ENCODE measurements around the gene CCDC137. TPM values are rescaled to one million over a fixed set of nuclear protein-coding genes. Genes with fewer than 3 reads are reported as not detected.

Gene CCDC137
- total and polyA plus RNA-seq, 2 of the 13 experiments (the other 11 are each of a cell fraction or from before 2014, with no cell fraction given) = 14.6 to 39.1 TPM

DNA sequence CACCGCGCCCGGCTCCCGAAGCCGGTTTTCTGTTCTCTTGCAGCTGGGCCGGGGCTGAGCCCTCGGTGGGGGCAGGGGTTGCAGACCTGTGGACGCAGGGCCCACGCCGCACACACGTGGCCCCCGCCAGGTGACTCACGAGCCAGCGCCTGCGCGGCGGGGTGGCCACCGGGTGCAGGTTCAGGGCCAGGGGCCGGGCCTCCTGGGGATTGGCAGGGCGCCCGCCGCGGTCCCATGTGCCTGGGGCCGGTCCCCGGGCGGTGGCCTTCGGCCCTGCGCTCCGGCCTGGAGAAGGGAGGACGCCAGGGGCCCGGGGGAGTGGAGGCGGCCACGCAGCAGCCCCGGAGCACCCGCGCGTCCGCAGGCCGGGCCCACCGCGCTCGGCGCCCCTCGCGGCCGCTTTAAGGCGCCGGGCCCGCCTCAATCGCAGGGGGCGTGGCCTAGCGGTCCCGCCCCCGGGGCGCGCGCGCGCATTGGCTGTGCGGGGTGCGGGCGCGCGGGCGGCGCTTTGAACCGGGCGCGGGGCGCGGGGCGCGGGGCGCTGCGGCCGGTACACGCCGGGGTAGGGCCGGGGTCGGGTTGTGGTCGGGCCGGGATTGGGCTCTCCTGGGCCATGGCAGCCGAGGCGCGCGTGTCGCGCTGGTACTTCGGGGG is 45.4 kb downstream of the CCDC137 start, which contains the start of gene SLC25A10 (continued):
- TF ChIP-seq RBFOX2 (IDR thresholded peaks at IDR 0.05; ENCODE audit: low read depth, low read length) = peak; percentile 78
- TF ChIP-seq ZNF337 (CRISPR knock-in tag; IDR thresholded peaks at IDR 0.05; ENCODE audit: borderline replicate concordance, low read depth) = 0 out of 2 replicates have a peak, but pooled peaks have one; percentile 63
- TF ChIP-seq ZMAT3 (CRISPR knock-in tag; conservative IDR thresholded peaks at IDR 0.05) = peak; percentile 100
- TF ChIP-seq GABPA (IDR thresholded peaks at IDR 0.05; ENCODE audit: low read depth, low read length) = no peak
- TF ChIP-seq GABPA (CRISPR knock-in tag; IDR thresholded peaks at IDR 0.05; ENCODE audit: low read depth) = no peak
- peak in 1 of 2 experiments; percentile 99; a peak in 2 of 4 replicates for TF ChIP-seq KLF16 (CRISPR knock-in tag; IDR thresholded peaks at IDR 0.05)
- TF ChIP-seq, protein P1, sequence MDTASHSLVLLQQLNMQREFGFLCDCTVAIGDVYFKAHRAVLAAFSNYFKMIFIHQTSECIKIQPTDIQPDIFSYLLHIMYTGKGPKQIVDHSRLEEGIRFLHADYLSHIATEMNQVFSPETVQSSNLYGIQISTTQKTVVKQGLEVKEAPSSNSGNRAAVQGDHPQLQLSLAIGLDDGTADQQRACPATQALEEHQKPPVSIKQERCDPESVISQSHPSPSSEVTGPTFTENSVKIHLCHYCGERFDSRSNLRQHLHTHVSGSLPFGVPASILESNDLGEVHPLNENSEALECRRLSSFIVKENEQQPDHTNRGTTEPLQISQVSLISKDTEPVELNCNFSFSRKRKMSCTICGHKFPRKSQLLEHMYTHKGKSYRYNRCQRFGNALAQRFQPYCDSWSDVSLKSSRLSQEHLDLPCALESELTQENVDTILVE (CRISPR knock-in tag; IDR thresholded peaks at IDR 0.05) = peak; percentile 99
- peak; percentile 94; the same call in 1 of the 2 replicates for TF ChIP-seq THYN1 (CRISPR knock-in tag; IDR thresholded peaks at IDR 0.05; ENCODE audit: borderline replicate concordance, low read depth)
- TF ChIP-seq, protein P2, sequence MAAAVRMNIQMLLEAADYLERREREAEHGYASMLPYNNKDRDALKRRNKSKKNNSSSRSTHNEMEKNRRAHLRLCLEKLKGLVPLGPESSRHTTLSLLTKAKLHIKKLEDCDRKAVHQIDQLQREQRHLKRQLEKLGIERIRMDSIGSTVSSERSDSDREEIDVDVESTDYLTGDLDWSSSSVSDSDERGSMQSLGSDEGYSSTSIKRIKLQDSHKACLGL (CRISPR knock-in tag; IDR thresholded peaks at IDR 0.05) = peak; percentile 99
- TF ChIP-seq GTF2F1 (IDR thresholded peaks at IDR 0.05; ENCODE audit: low read length) = no peak
- TF ChIP-seq EEA1 (CRISPR knock-in tag; IDR thresholded peaks at IDR 0.05; ENCODE audit: borderline replicate concordance) = peak; percentile 97; the same call in 1 of the 2 replicates
- TF ChIP-seq, protein P3, sequence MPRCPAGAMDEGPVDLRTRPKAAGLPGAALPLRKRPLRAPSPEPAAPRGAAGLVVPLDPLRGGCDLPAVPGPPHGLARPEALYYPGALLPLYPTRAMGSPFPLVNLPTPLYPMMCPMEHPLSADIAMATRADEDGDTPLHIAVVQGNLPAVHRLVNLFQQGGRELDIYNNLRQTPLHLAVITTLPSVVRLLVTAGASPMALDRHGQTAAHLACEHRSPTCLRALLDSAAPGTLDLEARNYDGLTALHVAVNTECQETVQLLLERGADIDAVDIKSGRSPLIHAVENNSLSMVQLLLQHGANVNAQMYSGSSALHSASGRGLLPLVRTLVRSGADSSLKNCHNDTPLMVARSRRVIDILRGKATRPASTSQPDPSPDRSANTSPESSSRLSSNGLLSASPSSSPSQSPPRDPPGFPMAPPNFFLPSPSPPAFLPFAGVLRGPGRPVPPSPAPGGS (CRISPR knock-in tag; IDR thresholded peaks at IDR 0.05) = peak; percentile 99
- peak; percentile 99 for TF ChIP-seq ZNF749 (CRISPR knock-in tag; IDR thresholded peaks at IDR 0.05; ENCODE audit: borderline replicate concordance)
- peak; percentile 21 for TF ChIP-seq RBM39 (IDR thresholded peaks at IDR 0.05; ENCODE audit: low read depth, low read length, poor library complexity, severe bottlenecking)
- TF ChIP-seq, protein P4, sequence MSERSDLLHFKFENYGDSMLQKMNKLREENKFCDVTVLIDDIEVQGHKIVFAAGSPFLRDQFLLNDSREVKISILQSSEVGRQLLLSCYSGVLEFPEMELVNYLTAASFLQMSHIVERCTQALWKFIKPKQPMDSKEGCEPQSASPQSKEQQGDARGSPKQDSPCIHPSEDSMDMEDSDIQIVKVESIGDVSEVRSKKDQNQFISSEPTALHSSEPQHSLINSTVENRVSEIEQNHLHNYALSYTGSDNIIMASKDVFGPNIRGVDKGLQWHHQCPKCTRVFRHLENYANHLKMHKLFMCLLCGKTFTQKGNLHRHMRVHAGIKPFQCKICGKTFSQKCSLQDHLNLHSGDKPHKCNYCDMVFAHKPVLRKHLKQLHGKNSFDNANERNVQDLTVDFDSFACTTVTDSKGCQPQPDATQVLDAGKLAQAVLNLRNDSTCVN (CRISPR knock-in tag; IDR thresholded peaks at IDR 0.05; ENCODE audit: borderline replicate concordance) = peak; percentile 95
- TF ChIP-seq, protein P5, sequence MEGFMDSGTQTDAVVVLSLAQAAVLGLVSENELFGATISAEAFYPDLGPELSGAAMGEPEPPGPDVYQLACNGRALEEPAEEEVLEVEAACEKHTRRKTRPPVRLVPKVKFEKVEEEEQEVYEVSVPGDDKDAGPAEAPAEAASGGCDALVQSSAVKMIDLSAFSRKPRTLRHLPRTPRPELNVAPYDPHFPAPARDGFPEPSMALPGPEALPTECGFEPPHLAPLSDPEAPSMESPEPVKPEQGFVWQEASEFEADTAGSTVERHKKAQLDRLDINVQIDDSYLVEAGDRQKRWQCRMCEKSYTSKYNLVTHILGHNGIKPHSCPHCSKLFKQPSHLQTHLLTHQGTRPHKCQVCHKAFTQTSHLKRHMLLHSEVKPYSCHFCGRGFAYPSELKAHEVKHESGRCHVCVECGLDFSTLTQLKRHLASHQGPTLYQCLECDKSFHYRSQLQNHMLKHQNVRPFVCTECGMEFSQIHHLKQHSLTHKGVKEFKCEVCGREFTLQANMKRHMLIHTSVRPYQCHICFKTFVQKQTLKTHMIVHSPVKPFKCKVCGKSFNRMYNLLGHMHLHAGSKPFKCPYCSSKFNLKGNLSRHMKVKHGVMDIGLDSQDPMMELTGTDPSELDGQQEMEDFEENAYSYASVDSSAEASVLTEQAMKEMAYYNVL (CRISPR knock-in tag; IDR thresholded peaks at IDR 0.05; ENCODE audit: borderline replicate concordance) = peak; percentile 92
- no peak for TF ChIP-seq CBX2 (IDR thresholded peaks at IDR 0.05; ENCODE audit: low read depth, low read length)
- TF ChIP-seq CBX2 (CRISPR knock-in tag; IDR thresholded peaks at IDR 0.05; ENCODE audit: low read depth) = no peak
- peak; percentile 42 for TF ChIP-seq HNRNPK (IDR thresholded peaks at IDR 0.05; ENCODE audit: low read depth, low read length, poor library complexity, severe bottlenecking)
- peak; percentile 95 for TF ChIP-seq HDAC2 (CRISPR knock-in tag; IDR thresholded peaks at IDR 0.05)
- peak; percentile 96 for TF ChIP-seq ZFP36L2 (CRISPR knock-in tag; IDR thresholded peaks at IDR 0.05)
- peak; percentile 40; the same call in 1 of the 2 replicates for TF ChIP-seq FOXK2 (IDR thresholded peaks at IDR 0.05)
- peak; percentile 99 for TF ChIP-seq ZNF253 (CRISPR knock-in tag; IDR thresholded peaks at IDR 0.05; ENCODE audit: borderline replicate concordance)
- no peak; the same call in 1 of the 2 replicates for TF ChIP-seq ZNF121 (CRISPR knock-in tag; IDR thresholded peaks at IDR 0.05)
- TF ChIP-seq ZNF501 (CRISPR knock-in tag; IDR thresholded peaks at IDR 0.05) = peak; percentile 97
